GM23338 (cell line): ENCODE results near the gene KIRREL3. TPM values are rescaled to one million over a fixed set of nuclear protein-coding genes. Genes with fewer than 3 reads are reported as not detected.

Source experiments
- ATAC-seq: fragments of 200-7000 bp; cut with Tn5 transposase; 3 replicates; pipeline ENCODE4 v1.9.1; 2020
- DNase-seq: peaks from one replicate; pipeline ENCODE4 v3.0.0-alpha.2; 2015; ENCODE audit warnings: low spot score
- H2AFZ ChIP-seq: fragments of 200-600 bp; sonication (generic); 2 replicates; pipeline ENCODE4 v1.8.0; 2016; ENCODE audit warnings: antibody characterized with exemption, mild to moderate bottlenecking, moderate library complexity
- H3F3A ChIP-seq: fragments of 200-600 bp; sonication (generic); replicated peaks from 2 replicates; pipeline ENCODE4 v1.8.0; 2017; ENCODE audit warnings: antibody characterized with exemption, mixed run types, low read depth
- H3K27ac ChIP-seq: fragments of 200-600 bp; sonication (generic); 2 replicates; pipeline ENCODE4 v1.6.1; 2016; ENCODE audit warnings: low read depth
- H3K27me3 ChIP-seq: fragments of 200-600 bp; sonication (generic); 2 replicates; pipeline ENCODE4 v1.8.0; 2016; ENCODE audit warnings: mild to moderate bottlenecking, mixed run types, moderate library complexity; ENCODE audit not compliant: insufficient read depth
- H3K36me3 ChIP-seq: fragments of 200-600 bp; sonication (generic); 2 replicates; pipeline ENCODE4 v1.8.0; 2016; ENCODE audit warnings: mild to moderate bottlenecking; ENCODE audit not compliant: insufficient read depth
- H3K4me1 ChIP-seq: fragments of 200-600 bp; sonication (generic); 2 replicates; pipeline ENCODE4 v1.8.0; 2016; ENCODE audit warnings: mild to moderate bottlenecking, moderate library complexity; ENCODE audit not compliant: insufficient read depth
- H3K4me2 ChIP-seq: fragments of 200-600 bp; sonication (generic); 2 replicates; pipeline ENCODE4 v1.7.1; 2017; ENCODE audit warnings: mixed run types
- H3K4me3 ChIP-seq: fragments of 200-600 bp; sonication (generic); 2 replicates; pipeline ENCODE4 v1.6.1; 2016; ENCODE audit warnings: mixed run types
- H3K79me2 ChIP-seq: fragments of 200-600 bp; sonication (generic); replicated peaks from 2 replicates; pipeline ENCODE4 v1.8.0; 2017; ENCODE audit warnings: mild to moderate bottlenecking; ENCODE audit not compliant: insufficient read depth
- H3K9me2 ChIP-seq: fragments of 200-600 bp; sonication (generic); 2 replicates; pipeline ENCODE4 v1.8.0; 2017; ENCODE audit not compliant: insufficient read depth
- H4K20me1 ChIP-seq: fragments of 200-600 bp; sonication (generic); replicated peaks from 2 replicates; pipeline ENCODE4 v1.8.0; 2017; ENCODE audit warnings: mild to moderate bottlenecking; ENCODE audit not compliant: insufficient read depth
- H3K27ac Mint-ChIP-seq: 2 replicates; pipeline ENCODE4 v1.8.0; 2020; ENCODE audit warnings: inconsistent platforms, mild to moderate bottlenecking, moderate library complexity, mixed read lengths
- H3K27me3 Mint-ChIP-seq: 3 replicates; pipeline ENCODE4 v1.8.0; 2022; ENCODE audit warnings: low read depth, mild to moderate bottlenecking, moderate library complexity, mixed read lengths, inconsistent platforms; ENCODE audit not compliant: insufficient read depth, poor library complexity
- H3K36me3 Mint-ChIP-seq: 3 replicates; pipeline ENCODE4 v1.8.0; 2021; ENCODE audit warnings: low read depth, mild to moderate bottlenecking, inconsistent platforms, moderate library complexity, mixed read lengths
- H3K4me1 Mint-ChIP-seq: 3 replicates; pipeline ENCODE4 v1.8.0; 2020; ENCODE audit warnings: mild to moderate bottlenecking, inconsistent platforms, mixed read lengths
- H3K4me3 Mint-ChIP-seq: 3 replicates; pipeline ENCODE4 v1.8.0; 2021; ENCODE audit warnings: moderate library complexity, mild to moderate bottlenecking, inconsistent platforms, mixed read lengths
- H3K9me3 Mint-ChIP-seq: 3 replicates; pipeline ENCODE4 v1.8.0; 2020; ENCODE audit warnings: moderate library complexity, mild to moderate bottlenecking, inconsistent platforms, mixed read lengths
- CREB1 ChIP-seq: fragments of 250-450 bp; sonication (Bioruptor Pico); IDR thresholded peaks from 2 replicates; pipeline ENCODE4 v1.5.0; 2020; ENCODE audit warnings: low read depth, mild to moderate bottlenecking, moderate library complexity
- CTCF ChIP-seq, 2 experiments: fragments of 200-600 bp in 1 of 2; sonication (generic) in 1 of 2; conservative IDR thresholded peaks; 2 replicates each; pipeline versions ENCODE4 v1.5.1 to v1.6.1; 2016 to 2017; ENCODE audit warnings: antibody characterized with exemption in 2 of 2, low read depth in 2 of 2, mild to moderate bottlenecking in 2 of 2, moderate library complexity in 1 of 2
- ETS1 ChIP-seq: IDR thresholded peaks from 2 replicates; pipeline ENCODE4 v1.6.1; 2016; ENCODE audit warnings: antibody characterized with exemption
- EZH2 ChIP-seq: fragments of 200-600 bp; sonication (generic); IDR thresholded peaks from one replicate; pipeline ENCODE4 v1.8.0; 2017; ENCODE audit warnings: antibody characterized with exemption, mild to moderate bottlenecking, low read depth; ENCODE audit not compliant: unreplicated experiment
- EZH2phosphoT487 ChIP-seq: fragments of 200-600 bp; sonication (generic); IDR thresholded peaks from one replicate; pipeline ENCODE4 v1.8.1; 2018; ENCODE audit warnings: antibody characterized with exemption; ENCODE audit not compliant: unreplicated experiment
- JUNB ChIP-seq: IDR thresholded peaks from one replicate; pipeline ENCODE4 v1.6.1; 2016; ENCODE audit warnings: antibody characterized with exemption; ENCODE audit not compliant: unreplicated experiment
- NANOG ChIP-seq: IDR thresholded peaks from 2 replicates; pipeline ENCODE4 v1.6.1; 2016; ENCODE audit warnings: antibody characterized with exemption, borderline replicate concordance
- POLR2AphosphoS5 ChIP-seq: IDR thresholded peaks from 2 replicates; pipeline ENCODE4 v1.6.1; 2016; ENCODE audit warnings: antibody characterized with exemption, low read depth
- REST ChIP-seq: IDR thresholded peaks from one replicate; pipeline ENCODE4 v1.6.1; 2018; ENCODE audit warnings: antibody characterized with exemption; ENCODE audit not compliant: unreplicated experiment
- STAT1 ChIP-seq: IDR thresholded peaks from one replicate; pipeline ENCODE4 v1.6.1; 2016; ENCODE audit warnings: antibody characterized with exemption; ENCODE audit not compliant: unreplicated experiment
- ZNF114 ChIP-seq: fragments of 250-450 bp; sonication (Bioruptor Pico); IDR thresholded peaks from 2 replicates; pipeline ENCODE4 v1.5.0; 2020; ENCODE audit warnings: mild to moderate bottlenecking, moderate library complexity
- ZNF331 ChIP-seq: fragments of 250-450 bp; sonication (Bioruptor Pico); IDR thresholded peaks from 2 replicates; pipeline ENCODE4 v1.5.0; 2020; ENCODE audit warnings: low read depth, mild to moderate bottlenecking, moderate library complexity
- ZNF462 ChIP-seq: fragments of 250-450 bp; sonication (Bioruptor Pico); IDR thresholded peaks from 2 replicates; pipeline ENCODE4 v1.5.0; 2020; ENCODE audit warnings: mild to moderate bottlenecking, moderate library complexity
- polyA plus RNA-seq: library from polyadenylated mRNA; unstranded; fragments of >200 nt; fragmentation: Nextera tagmentation; extraction: Ambion mirVana; gene quantifications from 2 replicates; pipeline ENCODE4 v1.2.1, GENCODE V29; 2016
- total RNA-seq: library from RNA; depleted of rRNA; stranded (reverse); fragments of >200 nt; shearing (Covaris generic); gene quantifications from 2 replicates; pipeline ENCODE4 v1.2.3, GENCODE V29; 2014

KIRREL3 gene
- total and polyA plus RNA-seq, 2 experiments from 2014 or later, result 0.13 to 1.5 TPM

GRCh38 chr11:126592496-126593410 is 407.8 kb downstream of the KIRREL3 start:
- H3K27me3 Mint-ChIP-seq, result peaks cover 5% of the 10 kb centered on the region
- Histone ChIP-seq H3K4me3 (no peak overlapping the region), H3K4me2 (peak overlapping the region; percentile 55; the same call in 1 of the 2 replicates), H3K79me2 (no peaks in the 10 kb centered on the region), H3K27me3 (no peaks in the 10 kb centered on the region), H3F3A (no peaks in the 10 kb centered on the region), H3K27ac (no peak overlapping the region), H4K20me1 (no peaks in the 10 kb centered on the region), H3K9me2 (no peaks in the 10 kb centered on the region), H3K36me3 (no peaks in the 10 kb centered on the region), H2AFZ (peak overlapping the region; percentile 72), H3K4me1 (peaks cover 20% of the 10 kb centered on the region)
- DNase-seq (peak; percentile 46), ATAC-seq (peak; percentile 79)
- H3K36me3 Mint-ChIP-seq, result no peaks in the 10 kb centered on the region
- peaks cover 8% of the 10 kb centered on the region for H3K4me1 Mint-ChIP-seq
- no peaks in the 10 kb centered on the region; the same call in 2 of the 3 replicates for H3K9me3 Mint-ChIP-seq
- H3K4me3 Mint-ChIP-seq, result no peak overlapping the region
- TF ChIP-seq REST (no peak), CREB1 (CRISPR knock-in tag) (no peak), ZNF114 (CRISPR knock-in tag) (no peak), NANOG (no peak), EZH2phosphoT487 (no peak), ETS1 (no peak), POLR2AphosphoS5 (no peak), EZH2 (no peak), JUNB (no peak), STAT1 (no peak), ZNF462 (CRISPR knock-in tag) (no peak), ZNF331 (CRISPR knock-in tag) (no peak), CTCF (conservative IDR thresholded peaks at IDR 0.05; ENCODE audit: low read depth in 2 of 2) (no peak)
- no peak overlapping the region for H3K27ac Mint-ChIP-seq
